GM19395 (cell line): ENCODE data around the gene MATN1.
"Not testable (repeated sequence)": the region's sequence is repeated elsewhere in the genome, so short reads cannot be mapped to it uniquely, and the experiment has no call there.

Experiments
- ATAC-seq: cut with Tn5 transposase; IDR thresholded peaks from one replicate; pipeline ENCODE4 v1.9.1; 2021; ENCODE audit warnings: mild to moderate bottlenecking, moderate library complexity; ENCODE audit not compliant: unreplicated experiment

MATN1 gene

DNA sequence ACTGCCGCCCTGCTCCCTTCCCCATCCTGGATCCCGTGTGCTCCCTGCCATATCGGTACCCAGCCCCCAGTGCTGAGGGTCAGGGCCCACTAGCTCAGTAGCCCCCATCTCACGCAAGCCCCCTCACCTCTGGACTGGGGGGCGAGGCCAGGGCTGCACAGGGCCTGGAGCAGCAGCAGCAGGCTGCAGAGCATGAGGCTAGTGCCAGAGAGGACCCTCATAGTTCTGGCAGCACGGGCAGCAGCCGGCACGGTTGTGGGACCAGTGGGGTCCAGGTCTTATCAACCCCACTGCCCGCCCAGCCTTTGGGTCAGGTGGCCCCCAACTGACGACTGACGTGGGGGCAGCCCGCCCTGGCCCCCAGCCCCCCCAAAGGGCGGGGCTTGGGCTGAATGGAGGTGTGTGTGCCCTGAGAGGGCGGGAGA lies at the start of gene MATN1:
MATN1 (minus strand) TSS at position 255 of the 425 bp plus-strand sequence; CDS start at position 221, 34 bp downstream.
- no peak for ATAC-seq

DNA sequence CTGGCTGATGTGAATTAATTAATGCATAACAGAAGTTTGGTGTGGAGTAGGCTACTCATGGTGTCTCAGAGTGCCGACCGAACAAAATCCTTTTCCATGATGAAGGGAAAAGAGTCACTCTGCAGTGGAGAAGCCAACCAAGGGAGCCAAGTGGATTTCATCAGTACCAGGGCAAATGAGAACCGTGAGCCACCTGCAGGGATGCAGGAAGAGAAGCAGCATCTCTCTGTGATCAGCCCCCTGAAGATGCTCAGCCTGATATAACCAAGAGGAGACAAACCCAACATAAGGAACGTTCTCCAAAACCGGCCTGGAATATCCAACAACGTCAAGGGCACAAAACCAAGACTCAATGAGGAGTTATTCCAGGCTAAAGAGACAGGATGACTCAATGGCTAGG lies 47.6 kb upstream of the MATN1 start:
- no peak for ATAC-seq

GRCh38 chr1:30770150-30770549 lies 46.8 kb upstream of the MATN1 start:
- ATAC-seq: no peak

GRCh38 chr1:30768830-30769718 lies 45.7 kb upstream of the MATN1 start:
- ATAC-seq: no peak

GRCh38 chr1:30768159-30768829 lies 44.9 kb upstream of the MATN1 start:
- no peak for ATAC-seq

DNA sequence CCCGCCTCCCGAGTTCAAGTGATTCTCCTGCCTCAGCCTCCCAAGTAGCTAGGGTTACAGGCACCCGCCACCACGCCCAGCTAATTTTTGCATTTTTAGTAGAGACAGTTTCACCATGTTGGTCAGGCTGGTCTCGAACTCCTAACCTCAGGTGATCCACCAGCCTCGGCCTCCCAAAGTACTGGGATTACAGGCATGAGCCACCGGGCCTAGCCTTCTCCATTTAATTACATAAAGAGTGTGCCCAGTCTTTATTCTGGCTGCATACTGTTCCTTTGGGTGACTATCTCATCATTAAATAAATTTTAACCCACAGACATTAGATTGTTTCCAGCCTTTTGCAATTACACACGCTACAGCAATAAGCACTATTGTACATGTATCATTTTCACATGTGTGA lies 43.6 kb upstream of the MATN1 start:
- not testable (repeated sequence) for ATAC-seq

DNA sequence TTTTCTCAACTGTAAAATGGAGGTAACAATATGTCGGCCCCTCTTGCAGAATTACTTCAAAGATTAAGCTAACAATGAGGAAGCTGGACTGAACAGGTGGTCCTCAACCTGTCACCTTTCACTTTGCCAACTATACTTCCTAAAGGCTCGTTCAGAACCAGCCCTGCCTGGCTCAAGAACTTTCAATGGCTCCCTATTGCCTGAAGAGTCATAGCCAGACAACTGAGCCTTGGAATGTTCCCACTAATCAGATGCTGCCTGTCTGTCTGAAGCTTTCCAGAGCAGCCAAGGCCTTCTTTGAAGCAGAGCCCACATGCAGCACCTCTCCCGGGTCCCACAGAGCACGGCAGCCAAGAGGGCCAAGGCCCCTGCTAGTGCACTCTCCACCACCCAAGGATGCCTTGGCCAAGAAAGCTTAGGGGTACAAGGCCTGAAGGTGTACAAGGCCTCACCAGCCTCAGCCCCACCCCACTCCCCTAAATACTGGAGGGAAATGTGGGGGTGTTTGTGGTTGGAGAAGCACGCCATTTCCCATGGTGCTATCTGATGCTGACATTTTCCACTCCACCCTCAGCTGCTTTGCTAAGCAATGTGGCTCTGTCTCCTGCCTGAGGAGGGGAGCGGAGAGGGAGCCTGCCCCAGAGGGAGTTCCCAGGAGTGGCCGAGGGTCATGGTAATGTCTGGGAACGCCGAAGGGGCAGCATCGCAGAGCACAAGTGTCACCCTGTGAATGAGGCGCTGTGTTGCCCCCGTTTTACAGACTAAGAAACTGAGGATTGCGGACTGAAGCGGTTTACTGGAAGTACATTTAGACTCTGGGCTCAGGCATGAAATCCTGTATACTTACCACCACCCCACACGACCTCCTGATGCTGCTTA lies 42.4 kb upstream of the MATN1 start:
- ATAC-seq: no peak

DNA sequence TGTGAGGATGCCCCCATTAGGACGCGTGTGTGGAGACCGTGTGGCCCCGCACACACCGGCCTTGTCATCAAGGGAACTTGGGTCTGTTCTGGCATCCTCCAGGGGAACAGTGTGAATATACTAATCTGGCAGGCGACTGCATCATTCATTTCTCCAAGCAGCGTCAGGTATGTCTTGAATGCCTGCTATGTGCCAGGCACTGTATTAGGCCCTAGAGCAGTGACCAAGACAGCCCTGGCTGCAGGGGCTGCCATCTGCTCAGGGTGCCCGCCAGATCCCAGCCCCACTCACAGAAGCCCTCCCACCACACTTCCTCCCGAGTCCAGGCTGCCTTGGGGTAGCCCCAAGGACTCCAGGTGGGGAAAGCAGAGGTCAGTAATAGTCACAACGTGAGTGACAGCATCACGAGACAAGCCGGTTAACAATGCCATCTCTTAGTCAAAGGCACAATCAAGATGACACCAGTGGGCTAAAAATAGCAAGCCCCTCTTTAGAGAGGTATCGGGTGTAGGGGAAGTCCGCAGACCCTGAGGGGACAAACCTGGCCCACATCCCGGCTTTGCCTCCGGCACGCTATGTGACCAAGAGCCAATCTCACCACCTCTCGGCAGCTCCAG lies 41.7 kb upstream of the MATN1 start:
- no peak for ATAC-seq

GRCh38 chr1:30764396-30764795 lies 41.0 kb upstream of the MATN1 start:
- no peak for ATAC-seq

GRCh38 chr1:30763651-30764248 lies 40.4 kb upstream of the MATN1 start:
- ATAC-seq: no peak

DNA sequence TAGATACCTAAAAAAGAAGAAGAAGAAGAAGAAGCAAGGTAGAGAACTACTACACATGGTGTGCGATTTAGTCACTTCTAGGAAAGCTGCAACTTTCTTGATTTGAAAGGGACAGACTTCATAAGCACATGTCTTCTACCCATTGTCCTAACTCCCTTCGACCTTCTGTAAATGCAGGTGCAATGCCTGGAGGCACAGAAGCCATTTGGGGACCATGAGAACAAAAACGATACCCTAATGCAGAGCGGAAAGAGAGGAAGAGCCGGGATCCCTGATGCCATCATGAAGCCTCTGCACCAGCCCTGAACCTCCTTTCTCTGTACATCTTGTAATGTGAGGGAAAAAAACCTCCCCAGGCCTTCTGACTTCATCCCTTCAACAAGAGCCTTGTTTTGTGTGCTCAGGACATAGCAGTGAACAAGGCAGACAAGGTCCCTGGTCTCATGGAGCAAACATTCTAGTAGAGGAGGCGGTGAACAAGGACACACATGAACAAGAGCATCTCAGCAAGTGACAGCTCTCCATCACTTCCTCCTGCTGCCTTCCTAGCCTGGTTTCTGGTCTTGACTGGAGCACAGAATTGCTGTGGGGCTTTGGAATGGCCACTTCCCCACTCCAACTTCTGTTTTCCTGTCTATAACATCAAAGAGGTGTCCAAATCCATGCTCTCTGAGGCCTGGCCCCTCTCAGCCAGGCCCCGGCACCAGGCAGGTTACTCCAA lies 39.7 kb upstream of the MATN1 start:
- ATAC-seq: no peak

GRCh38 chr1:30762152-30762929 lies 39.0 kb upstream of the MATN1 start:
- no peak for ATAC-seq

DNA sequence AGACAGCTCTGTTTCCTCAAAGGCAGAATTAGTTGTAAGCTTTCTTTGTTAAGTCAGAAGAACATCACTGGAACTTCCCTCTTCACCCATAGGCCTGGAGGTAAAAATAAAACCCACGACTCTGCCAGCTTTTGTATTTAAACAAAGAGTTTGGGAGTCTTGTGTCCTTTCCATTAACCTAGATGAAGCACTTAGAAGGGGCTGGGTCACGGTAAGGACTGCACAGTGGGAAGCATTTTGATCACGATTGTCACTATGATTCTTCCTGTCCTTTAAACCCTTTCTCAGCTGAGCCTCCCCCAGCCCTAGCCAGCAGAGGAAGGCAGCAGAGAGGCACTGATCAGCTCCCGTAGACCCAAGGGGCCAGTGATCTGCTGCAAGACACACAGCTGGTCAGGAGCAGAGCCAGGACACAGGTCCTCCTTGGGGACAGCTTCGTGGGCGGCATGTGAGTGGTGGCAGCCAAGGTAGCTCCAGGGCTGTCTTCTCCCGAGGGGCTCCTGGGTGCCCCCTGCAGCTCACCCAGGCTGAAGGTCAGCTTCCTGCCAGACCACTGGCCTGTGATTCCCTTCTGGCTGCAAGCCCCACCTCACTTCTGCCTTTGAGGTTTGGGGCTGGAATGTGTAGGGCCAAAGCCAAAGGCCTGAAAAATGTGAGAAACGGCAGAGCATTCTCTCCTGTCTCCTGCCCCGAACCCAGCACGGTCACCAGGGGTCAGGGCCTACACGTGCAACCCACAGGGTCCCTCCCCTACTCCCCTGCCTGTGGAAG lies 38.2 kb upstream of the MATN1 start:
- ATAC-seq: no peak

DNA sequence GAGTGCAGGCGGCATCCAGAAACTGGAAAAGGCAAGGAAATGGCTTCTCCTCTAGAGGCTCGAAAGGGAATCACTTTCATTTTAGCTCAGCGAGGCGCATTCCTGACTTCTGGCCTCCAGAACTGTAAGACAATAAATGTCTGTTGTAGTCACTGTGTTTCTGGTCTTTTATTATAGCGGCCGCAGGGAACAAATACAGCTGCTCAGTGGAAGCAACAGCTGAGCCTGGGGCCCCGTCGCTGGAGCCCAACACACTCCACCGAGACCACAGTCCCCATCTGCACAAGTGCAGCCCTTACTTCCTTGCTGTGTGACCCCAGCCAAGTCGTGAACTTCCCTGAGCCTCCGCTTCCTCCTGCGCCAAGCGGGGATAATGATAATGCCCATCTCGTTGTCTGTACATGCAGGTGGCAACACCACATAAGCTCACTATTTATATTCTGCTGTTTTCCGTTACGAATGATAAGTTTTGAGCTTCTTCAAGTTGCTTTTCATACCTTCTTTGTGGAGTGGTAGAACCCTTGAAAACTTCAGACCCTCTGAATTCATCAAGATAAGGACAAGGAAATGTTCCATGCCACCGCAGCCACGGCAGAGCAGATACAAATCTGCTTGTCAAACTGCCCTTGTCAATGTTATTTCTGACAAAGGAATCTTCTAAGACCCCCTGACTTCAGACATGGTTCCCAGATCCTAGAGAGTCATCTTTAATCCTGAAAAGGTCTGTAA lies 37.4 kb upstream of the MATN1 start:
- no peak for ATAC-seq

- ATAC-seq: no peak
These were observed 36.4 kb upstream of the MATN1 start for GRCh38 chr1:30759718-30760281.

DNA sequence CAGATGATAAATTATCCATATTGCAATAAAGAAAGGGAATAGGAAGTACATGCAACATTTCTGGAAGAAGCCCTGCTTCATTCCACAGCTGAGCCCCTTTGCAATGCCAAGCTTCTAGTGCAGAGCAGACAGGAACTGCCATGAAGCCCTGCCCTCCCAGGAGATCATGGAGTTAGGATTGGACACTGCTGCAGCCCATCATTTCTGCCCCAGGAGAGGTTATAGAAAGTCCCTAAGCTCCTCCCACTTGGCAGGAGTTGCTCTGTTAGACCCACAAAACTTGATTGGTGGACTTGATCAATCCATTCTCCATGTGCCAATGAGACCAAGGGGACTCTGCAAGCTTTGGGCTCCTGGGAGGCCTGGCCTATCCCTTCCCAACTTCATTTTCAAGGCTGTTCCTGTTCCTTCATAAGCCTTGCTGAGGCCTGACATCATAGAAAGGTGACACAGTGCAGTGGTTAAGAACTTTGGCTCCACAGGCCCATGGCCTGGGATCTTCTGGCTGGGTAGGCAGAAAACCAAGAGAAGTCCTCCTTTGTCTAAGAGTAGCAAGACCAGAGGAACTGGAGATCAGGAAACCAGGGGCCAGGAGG lies 35.5 kb upstream of the MATN1 start:
- ATAC-seq: no peak
